ENCODE results near the gene FOSL1.

FOSL1 gene

DNA sequence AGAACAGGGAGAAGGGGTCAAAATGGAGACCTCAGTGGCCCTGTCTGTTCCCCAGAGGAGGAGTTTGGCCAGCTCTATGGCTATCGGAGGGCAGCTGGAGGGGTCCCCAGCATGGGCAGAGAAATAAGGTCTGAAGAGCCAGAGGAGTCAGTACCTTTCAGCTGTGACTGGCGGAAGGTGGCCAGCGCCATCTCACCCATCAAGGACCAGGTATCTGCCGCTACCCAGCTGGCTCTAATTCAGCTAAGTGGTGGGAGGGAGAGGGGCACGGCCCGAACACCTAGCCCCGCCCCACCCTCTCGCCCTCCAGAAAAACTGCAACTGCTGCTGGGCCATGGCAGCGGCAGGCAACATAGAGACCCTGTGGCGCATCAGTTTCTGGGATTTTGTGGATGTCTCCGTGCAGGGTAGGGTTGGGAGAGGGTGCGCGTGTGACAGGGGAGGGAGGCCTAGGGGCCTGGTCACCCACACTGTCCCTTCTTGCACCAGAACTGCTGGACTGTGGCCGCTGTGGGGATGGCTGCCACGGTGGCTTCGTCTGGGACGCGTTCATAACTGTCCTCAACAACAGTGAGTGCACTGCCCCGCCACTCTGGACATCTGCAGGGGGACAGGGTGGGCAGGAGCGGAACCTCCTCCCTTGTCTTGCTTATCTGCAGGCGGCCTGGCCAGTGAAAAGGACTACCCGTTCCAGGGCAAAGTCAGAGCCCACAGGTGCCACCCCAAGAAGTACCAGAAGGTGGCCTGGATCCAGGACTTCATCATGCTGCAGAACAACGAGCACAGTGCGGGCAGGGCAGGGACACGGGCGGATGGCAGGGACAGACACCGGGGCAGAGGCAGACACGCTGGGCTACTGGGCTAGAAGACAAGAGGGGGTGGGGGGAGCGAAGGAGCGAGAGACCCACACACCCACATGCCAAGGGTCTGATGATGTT, 17.8 kb downstream of the FOSL1 start:
- DNase-seq (ENCODE audit: low spot score): no peak

GRCh38 chr11:65880844-65881421, 19.3 kb downstream of the FOSL1 start:
- DNase-seq (ENCODE audit: low spot score): no peak

DNA sequence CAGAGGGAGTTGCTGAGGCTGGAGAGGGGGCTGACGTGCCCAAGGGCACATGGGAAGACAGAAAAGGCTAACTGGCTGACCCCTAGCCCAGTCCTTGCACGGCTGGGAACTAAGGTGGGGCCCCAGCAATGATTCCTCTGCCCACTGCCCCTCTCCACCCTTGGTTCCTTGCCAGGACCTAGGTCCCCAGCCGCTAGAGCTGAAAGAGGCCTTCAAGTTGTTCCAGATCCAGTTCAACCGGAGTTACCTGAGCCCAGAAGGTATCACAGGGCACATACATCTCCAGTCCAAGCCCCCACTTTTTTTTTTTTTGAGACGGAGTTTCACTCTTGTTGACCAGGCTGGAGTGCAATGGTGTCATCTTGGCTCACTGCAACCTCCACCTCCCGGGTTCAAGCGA, 20.2 kb downstream of the FOSL1 start:
- DNase-seq (ENCODE audit: low spot score): no peak

DNA sequence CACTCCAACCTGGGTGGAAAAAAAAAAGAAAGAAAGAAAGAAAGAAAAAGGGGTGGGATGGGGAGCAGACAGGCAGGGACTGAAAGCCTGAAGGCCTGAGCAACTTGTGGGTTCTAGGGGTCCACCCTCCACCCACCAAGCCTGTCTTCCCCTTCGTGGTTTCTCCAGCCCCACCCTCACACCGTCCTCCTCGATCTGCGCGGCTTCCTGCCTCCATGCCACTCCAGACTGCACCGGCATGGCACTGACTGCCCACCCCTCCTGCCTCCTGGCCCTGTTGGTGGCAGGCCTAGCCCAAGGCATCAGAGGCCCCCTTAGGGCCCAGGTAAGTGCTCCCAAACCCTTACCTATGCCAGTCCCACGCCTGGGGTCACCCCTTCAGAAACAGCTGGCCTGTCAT, 20.6 kb downstream of the FOSL1 start, which contains the start of gene CTSW:
Gene CTSW, plus strand, starts transcription at position 221 of the 400 bp plus-strand sequence. Its CDS starts 18 bp downstream, at position 239.
- no peak for DNase-seq (ENCODE audit: low spot score)

DNA sequence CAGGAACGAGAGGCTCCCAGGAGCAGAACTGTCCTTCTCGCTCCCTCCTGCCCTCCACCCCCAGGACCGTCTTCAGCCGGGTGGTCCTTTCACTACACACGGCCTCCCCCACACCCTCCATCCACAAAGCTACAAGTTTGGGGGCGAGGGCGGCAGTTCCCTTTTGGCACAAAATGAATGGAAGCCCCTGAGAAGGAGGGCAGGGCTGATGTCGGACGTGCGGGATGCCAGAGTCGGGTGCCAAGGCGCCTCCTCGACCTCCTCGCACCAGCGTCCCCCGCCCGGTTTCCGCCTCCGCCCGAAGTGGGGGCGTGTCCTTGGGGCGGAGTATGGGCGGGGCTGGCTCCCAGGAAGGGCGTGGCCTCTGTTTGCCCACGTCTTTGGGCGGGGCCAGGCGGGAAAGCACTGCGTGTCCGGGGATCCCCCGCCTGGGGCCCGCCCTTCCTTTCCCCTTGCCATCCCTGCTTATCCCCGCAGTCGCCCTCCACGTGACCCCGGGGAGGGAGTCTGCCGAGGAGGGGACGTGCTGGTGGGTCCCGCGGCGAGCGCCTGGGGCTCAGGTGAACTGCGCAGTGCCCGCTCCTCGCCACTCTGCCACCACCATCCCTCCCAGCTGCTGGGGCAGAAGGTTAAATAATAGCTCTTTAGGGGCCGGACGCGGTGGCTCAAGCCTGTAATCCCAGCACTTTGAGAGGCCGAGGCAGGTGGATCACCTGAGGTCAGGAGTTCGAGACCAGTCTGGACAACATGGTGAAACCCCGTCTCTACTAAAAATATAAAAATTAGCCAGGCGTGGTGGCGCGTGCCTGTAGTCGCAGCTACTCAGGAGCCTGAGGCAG, 26.7 kb downstream of the FOSL1 start:
- DNase-seq (ENCODE audit: low spot score): peak; percentile 93

- no peak for DNase-seq (ENCODE audit: low spot score)
Observed at GRCh38 chr11:65872586-65873317, 27.4 kb downstream of the FOSL1 start, which contains the start of gene EFEMP2. Gene EFEMP2 (minus strand): TSS chr11:65872800. CDS start chr11:65872354, 446 bp downstream.

GRCh38 chr11:65871811-65872548, 28.2 kb downstream of the FOSL1 start:
- DNase-seq (ENCODE audit: low spot score): no peak

DNA sequence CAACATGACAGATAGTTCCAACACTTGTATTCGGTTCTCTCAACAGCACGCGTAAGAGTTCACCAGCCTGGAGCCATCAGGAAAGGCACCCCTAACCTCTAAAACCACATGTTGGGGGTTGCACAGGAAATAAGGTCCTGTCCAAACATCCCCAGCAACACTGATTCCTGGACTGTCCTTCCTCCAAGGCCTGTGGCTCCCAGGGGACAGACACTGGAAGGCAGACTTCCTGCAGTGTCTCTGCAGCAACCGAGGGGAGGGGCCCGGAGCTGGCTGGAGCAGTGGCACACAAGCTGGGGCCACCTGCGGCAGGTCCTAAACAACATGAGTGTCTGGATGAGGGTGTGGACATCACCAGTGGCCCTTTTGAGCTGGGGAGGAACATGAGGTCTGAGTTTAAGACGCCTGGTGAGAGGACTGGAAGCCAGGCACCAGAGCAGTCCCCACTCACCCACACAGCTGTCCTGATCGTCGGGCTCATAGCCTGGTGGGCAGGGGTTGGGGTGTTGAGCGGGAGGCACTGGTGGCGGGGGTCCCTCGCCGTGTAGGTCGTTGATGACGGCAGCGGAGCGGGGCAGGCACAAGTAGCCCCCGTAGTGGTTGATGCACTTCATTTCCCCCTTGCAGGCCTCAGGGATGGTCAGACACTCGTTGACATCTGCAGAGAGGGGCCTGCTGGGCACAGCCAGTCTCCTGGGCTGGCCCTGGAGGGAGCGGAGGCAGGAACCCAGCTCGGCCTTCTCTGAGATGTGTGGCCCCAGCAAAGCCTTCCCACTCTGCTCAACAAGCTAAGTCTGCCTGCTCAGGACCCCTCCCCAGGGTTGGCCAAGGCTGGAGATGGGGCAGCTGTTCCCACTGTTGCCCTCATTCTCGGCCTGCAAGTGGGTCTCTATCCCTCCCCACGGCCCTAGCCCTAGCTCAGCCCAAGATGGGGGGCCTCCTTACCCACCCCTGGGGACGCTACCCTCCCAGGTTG, 29.2 kb downstream of the FOSL1 start:
- DNase-seq (ENCODE audit: low spot score): no peak

GRCh38 chr11:65870307-65870658, 29.9 kb downstream of the FOSL1 start:
- no peak for DNase-seq (ENCODE audit: low spot score)

- no peak for DNase-seq (ENCODE audit: low spot score)
Observed at GRCh38 chr11:65869643-65870306, 30.4 kb downstream of the FOSL1 start.

DNA sequence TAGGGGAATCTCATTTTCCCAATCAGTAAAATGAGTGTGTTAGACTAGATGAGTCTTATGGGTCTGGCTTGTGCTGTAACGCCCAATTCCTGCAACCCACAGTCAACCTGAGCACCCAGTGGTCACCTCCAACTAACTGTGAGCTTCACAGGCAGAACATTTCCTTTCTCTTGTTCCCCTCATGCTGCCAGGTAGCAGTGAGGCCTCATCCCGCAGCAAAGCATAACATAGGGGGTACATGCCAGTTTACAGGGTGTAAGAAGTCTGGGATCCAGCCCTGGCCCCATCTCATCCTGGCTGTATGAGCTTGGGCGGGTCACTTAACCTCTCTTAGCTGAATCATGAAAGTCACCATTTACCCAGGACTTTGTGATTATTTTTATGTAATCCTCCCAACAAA, 31.3 kb downstream of the FOSL1 start:
- no peak for DNase-seq (ENCODE audit: low spot score)

GRCh38 chr11:65868076-65868667, 32.0 kb downstream of the FOSL1 start:
- DNase-seq (ENCODE audit: low spot score): peak; percentile 40

DNA sequence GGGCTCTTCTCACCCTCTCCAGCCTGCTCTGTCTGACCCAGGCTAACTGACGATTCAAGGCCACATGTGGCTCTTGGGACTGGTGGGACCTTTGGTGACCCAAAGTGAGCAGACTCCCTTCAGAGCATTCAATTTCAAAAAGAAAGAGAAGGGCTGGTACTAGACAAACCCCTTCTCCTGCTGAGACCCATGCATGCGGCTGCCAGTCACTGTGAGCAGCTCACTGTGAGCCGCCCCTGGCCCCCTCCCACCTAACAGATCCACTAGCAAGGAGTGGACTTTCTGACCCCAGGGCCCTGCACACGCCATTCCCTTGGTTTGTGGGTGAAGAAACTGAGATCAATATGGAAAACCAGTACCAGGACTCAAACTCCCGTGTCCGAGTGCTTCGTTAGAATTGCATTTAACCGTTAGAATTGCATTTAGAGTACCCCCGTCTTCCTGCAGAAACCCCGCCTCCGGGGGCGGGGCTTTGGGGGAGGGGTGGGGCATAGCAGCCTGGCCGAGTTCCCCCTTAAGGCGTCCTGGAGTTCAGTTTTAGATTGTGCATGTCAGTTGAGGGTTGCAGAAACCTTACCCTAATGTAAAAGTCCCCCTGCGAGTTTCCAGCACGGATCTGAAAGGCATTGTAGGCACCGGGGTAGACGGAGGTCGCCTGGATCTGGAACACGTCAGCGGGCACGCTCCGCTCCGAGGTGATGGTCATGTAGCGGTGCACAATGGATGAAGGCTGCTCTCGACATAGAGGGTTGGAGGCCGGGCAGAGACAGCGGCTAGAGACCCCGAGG, 32.7 kb downstream of the FOSL1 start:
- peak; percentile 61 for DNase-seq (ENCODE audit: low spot score)

DNA sequence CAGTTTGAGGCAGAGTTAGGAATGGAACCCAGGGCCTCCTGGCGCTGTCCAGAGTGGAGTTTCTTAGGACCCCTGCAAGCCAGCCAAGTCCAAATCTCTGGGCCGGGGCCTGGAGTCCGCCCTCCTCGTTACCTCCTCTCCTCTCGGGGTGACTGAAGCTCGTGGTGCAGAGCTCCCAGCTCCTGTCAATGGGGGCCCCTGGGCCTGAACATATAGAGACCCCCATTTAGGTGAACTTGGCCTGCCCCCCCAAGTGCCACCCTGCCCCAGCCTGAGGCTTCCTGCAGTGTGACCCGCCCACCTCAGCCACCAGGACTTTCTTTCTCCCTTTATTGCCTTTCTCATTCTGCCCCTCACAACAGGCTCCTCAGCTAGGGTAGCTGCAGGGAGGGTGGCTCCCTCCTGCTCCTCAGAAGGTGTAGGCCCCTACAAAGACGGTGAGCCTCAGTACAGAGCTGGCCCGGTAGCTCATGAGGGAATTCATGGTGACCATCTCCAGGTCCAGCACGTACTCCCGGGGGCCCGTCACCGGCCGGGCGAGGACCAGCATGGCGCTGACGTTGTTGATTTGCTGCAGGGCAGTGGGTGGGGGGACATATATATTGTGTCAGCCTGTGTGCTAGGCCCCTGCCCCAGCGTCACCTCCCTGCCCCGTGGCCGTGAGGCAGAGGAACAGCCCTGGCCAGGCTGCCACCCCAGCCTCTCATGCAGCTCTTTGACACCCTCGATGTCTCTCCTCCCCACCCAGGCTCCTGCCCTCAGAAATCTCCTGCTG, 33.5 kb downstream of the FOSL1 start:
- DNase-seq (ENCODE audit: low spot score): no peak

- DNase-seq (ENCODE audit: low spot score): no peak
Observed at GRCh38 chr11:65865550-65866172, 34.5 kb downstream of the FOSL1 start.

GRCh38 chr11:65864706-65865471, 35.3 kb downstream of the FOSL1 start:
- DNase-seq (ENCODE audit: low spot score): no peak

All from NAMALWA (cell line).